Measurements from ENCODE around the gene CTSV.
"Not testable (repeated sequence)": the region's sequence is repeated elsewhere in the genome, so short reads cannot be mapped to it uniquely, and the experiment has no call there.

DNA sequence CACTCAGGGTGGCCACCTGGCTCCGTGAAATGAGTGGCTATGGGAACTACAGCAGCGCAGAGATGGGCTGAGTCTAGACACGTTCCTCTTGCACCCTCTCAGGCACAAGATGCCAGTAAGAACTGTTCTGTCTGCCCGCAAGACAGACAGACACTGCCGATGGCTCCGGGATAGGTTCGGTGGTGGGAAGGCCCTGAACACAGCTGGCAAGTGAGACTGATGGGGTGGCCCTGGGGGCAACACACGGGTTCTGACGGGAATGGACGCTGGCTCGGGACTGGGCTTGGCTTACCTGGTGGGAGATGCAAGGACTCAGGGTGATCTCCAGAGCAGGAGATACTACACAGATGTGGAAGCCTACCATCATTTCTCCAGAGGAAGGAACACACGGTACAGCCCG lies 16.9 kb upstream of the CTSV start:
- TF ChIP-seq CTCF (IDR thresholded peaks at IDR 0.05); POLR2AphosphoS5 (IDR thresholded peaks at IDR 0.05; ENCODE audit: low read depth, low read length); TCF7L2 (IDR thresholded peaks at IDR 0.05; ENCODE audit: low read depth, low read length): not testable (repeated sequence)
- TF ChIP-seq, protein P1, sequence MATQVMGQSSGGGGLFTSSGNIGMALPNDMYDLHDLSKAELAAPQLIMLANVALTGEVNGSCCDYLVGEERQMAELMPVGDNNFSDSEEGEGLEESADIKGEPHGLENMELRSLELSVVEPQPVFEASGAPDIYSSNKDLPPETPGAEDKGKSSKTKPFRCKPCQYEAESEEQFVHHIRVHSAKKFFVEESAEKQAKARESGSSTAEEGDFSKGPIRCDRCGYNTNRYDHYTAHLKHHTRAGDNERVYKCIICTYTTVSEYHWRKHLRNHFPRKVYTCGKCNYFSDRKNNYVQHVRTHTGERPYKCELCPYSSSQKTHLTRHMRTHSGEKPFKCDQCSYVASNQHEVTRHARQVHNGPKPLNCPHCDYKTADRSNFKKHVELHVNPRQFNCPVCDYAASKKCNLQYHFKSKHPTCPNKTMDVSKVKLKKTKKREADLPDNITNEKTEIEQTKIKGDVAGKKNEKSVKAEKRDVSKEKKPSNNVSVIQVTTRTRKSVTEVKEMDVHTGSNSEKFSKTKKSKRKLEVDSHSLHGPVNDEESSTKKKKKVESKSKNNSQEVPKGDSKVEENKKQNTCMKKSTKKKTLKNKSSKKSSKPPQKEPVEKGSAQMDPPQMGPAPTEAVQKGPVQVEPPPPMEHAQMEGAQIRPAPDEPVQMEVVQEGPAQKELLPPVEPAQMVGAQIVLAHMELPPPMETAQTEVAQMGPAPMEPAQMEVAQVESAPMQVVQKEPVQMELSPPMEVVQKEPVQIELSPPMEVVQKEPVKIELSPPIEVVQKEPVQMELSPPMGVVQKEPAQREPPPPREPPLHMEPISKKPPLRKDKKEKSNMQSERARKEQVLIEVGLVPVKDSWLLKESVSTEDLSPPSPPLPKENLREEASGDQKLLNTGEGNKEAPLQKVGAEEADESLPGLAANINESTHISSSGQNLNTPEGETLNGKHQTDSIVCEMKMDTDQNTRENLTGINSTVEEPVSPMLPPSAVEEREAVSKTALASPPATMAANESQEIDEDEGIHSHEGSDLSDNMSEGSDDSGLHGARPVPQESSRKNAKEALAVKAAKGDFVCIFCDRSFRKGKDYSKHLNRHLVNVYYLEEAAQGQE (IDR thresholded peaks at IDR 0.05; ENCODE audit: insufficient read depth in 1 of 2, low read depth in 2 of 2, low read length in 1 of 2), result not testable (repeated sequence)

Measured in Panc1 (cell line).